Omental fat pad (tissue), 4 donors: ENCODE results near the gene SULT1C4. TPM values are rescaled to one million over a fixed set of nuclear protein-coding genes. Genes with fewer than 3 reads are reported as not detected.

Experiments
- ATAC-seq: fragments of 150-250 bp; one replicate; pipeline ENCODE4 v1.9.1; 2016; ENCODE audit warnings: mild to moderate bottlenecking, moderate library complexity; ENCODE audit not compliant: low FRiP score
- DNase-seq: peaks from one replicate; pipeline ENCODE4 v3.0.0-alpha.2; 2019; ENCODE audit warnings: low spot score
- CTCF ChIP-seq, 3 donors: fragments of 450-650 bp; IDR thresholded peaks; one replicate each; pipeline ENCODE4 v1.5.1; 2016 to 2017; ENCODE audit warnings: antibody characterized with exemption in 3 of 3, mild to moderate bottlenecking in 3 of 3, moderate library complexity in 2 of 3
- total RNA-seq, 4 donors: library from RNA; depleted of rRNA; stranded (reverse); fragments of >200 nt; gene quantifications; one replicate each; pipeline ENCODE4 v1.1.0, GENCODE V29; 2016

The SULT1C4 gene
- total RNA-seq, 4 donors from 2014 or later, result 3.5 to 16.2 (median 4.2) TPM

GRCh38 chr2:108363024-108363907 is 14.5 kb upstream of the SULT1C4 start:
- TF ChIP-seq CTCF (IDR thresholded peaks at IDR 0.05), result no peak
- DNase-seq, result no peak
- no peak for ATAC-seq

- DNase-seq (no peak), ATAC-seq (no peak)
- TF ChIP-seq CTCF (IDR thresholded peaks at IDR 0.05), result no peak
Measured at GRCh38 chr2:108363908-108364225, 13.9 kb upstream of the SULT1C4 start.

- ATAC-seq (no peak), DNase-seq (no peak)
- no peak for TF ChIP-seq CTCF (IDR thresholded peaks at IDR 0.05)
Measured at GRCh38 chr2:108364676-108365297, 13.0 kb upstream of the SULT1C4 start.

- TF ChIP-seq CTCF (IDR thresholded peaks at IDR 0.05), result no peak
- ATAC-seq, result no peak
Measured at GRCh38 chr2:108365656-108366055, 12.1 kb upstream of the SULT1C4 start.

GRCh38 chr2:108367014-108367413 is 10.7 kb upstream of the SULT1C4 start:
- no peak for TF ChIP-seq CTCF (IDR thresholded peaks at IDR 0.05)
- no peak for DNase-seq
- ATAC-seq, result no peak

More at GRCh38 chr2:108365656-108366055, 12.1 kb upstream of the SULT1C4 start:
- no peak for DNase-seq

- ATAC-seq, result no peak
- TF ChIP-seq CTCF (IDR thresholded peaks at IDR 0.05), result no peak
- DNase-seq, result no peak
Measured at GRCh38 chr2:108367561-108368175, 10.1 kb upstream of the SULT1C4 start.
